ENCODE data around the gene SZT2.
"Not testable (repeated sequence)": the region's sequence is repeated elsewhere in the genome, so short reads cannot be mapped to it uniquely, and the experiment has no call there.

Gene SZT2

DNA sequence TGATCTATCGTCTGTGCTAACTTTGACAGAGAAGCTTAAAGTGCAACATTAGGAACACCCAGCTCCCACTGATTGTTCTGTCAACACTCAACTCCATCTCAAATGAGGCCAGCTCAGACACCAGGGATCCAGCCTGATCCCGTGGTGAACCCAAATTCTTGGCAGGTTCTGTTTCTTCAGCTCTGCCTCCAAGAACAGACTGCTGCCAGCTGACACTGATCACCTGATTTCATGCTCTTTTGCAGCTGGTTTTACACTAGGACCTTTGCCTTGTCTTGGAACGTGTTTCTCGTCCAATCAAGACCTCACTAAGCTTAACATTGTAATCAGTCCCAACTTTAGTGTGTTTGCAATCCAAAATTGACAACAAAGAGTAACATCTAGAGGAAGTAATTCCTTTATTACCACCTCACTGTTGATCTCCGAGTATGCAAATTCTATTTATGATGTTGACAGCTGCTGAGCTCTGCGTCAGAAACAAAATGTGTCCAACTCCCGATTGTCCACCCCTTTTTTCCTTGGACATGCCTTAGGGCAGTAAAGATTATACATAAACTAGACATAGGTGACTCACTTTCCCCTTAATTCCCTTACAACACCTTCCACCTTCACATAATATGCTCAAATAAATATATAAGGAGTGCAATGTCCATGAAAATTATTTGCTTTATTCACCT, 65.7 kb downstream of the SZT2 start:
- H3K4me3 ChIP-seq (ENCODE audit: low read length) = no peak overlapping the region

DNA sequence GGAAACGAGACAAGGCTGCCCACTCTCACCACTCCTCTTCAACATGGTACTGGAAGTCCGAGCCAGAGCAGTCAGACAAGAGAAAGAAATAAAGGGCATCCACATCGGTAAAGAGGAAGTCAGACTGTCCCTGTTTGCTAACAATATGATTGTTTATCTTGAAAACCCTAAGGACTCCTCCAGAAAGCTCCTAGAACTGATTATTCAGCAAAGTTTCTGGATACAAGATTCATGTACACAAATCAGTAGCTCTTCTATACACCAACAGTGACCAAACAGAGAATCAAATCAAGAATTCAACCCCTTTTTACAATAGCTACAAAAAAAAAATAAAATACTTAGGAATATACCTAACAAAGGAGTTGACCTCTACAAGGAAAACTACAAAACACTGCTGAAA, 68.7 kb downstream of the SZT2 start:
- DNase-seq (ENCODE audit: low read depth); H3K4me3 ChIP-seq (ENCODE audit: low read length): not testable (repeated sequence)

More for the DNA sequence above, 65.7 kb downstream of the SZT2 start:
- DNase-seq (ENCODE audit: low read depth) = no peak
- TF ChIP-seq CTCF (conservative IDR thresholded peaks at IDR 0.05; ENCODE audit: low read depth, low read length) = no peak

- no peak for DNase-seq (ENCODE audit: low read depth)
- TF ChIP-seq CTCF (conservative IDR thresholded peaks at IDR 0.05; ENCODE audit: low read depth, low read length) = no peak
- no peak overlapping the region for H3K4me3 ChIP-seq (ENCODE audit: low read length)
These were observed 71.4 kb downstream of the SZT2 start for GRCh38 chr1:43460988-43461693.

GRCh38 chr1:43463479-43463878, 73.8 kb downstream of the SZT2 start:
- no peak for TF ChIP-seq CTCF (conservative IDR thresholded peaks at IDR 0.05; ENCODE audit: low read depth, low read length)
- DNase-seq (ENCODE audit: low read depth) = no peak
- H3K4me3 ChIP-seq (ENCODE audit: low read length) = no peak overlapping the region

- no peak for DNase-seq (ENCODE audit: low read depth)
These were observed 75.2 kb downstream of the SZT2 start for GRCh38 chr1:43464681-43465504.

GRCh38 chr1:43465505-43466067, 75.9 kb downstream of the SZT2 start:
- H3K4me3 ChIP-seq (ENCODE audit: low read length) = no peak overlapping the region
- no peak for DNase-seq (ENCODE audit: low read depth)
- no peak for TF ChIP-seq CTCF (conservative IDR thresholded peaks at IDR 0.05; ENCODE audit: low read depth, low read length)

More at GRCh38 chr1:43464681-43465504, 75.2 kb downstream of the SZT2 start:
- H3K4me3 ChIP-seq (ENCODE audit: low read length) = no peak overlapping the region
- no peak for TF ChIP-seq CTCF (conservative IDR thresholded peaks at IDR 0.05; ENCODE audit: low read depth, low read length)

- H3K4me3 ChIP-seq (ENCODE audit: low read length) = no peak overlapping the region
- DNase-seq (ENCODE audit: low read depth) = no peak
- no peak for TF ChIP-seq CTCF (conservative IDR thresholded peaks at IDR 0.05; ENCODE audit: low read depth, low read length)
These were observed 76.7 kb downstream of the SZT2 start for GRCh38 chr1:43466403-43466802.

All from retinal pigment epithelial cell (primary cell).